Suppressor macrophage treated with lipopolysaccharide for 1 hour (primary cell): ENCODE measurements around the gene FRMPD1.
A peak's percentile ranks its signal among the peaks of the same experiment; 100 is the strongest.

Experiments used
- DNase-seq, 3 donors: peaks; one replicate each; pipeline ENCODE4 v3.0.0-alpha.2; 2020 to 2022

Gene FRMPD1

GRCh38 chr9:37650873-37651768, at the start of gene FRMPD1:
FRMPD1 (plus strand) TSS chr9:37650954; CDS start chr9:37692642, 41,688 bp downstream.
- peak; percentile 53 to 83 (median 68) for DNase-seq

GRCh38 chr9:37602061-37602460, 48.7 kb upstream of the FRMPD1 start:
- DNase-seq: peak in 1 of 3 donors; percentile 2

DNA sequence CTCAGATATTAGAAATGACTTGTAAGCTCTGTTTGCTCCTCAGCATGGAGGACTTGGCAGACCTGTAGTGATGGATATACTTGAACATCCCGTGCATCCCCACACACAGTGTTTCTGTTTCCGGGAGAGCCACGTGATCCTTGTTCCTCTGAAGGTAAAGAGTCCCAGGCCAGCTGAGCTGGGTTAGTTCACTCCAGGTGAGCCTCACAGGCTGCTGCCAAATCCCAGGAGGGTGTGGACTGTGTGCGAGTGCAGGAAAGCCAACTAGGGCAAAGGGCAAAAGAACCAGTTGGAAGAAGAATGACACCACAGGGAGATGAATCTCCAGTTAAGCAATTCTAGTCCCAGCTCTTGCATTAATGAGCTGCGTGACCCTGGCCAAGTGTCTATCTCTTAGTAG, 47.9 kb upstream of the FRMPD1 start:
- peak in 1 of 3 donors; percentile 8 for DNase-seq

DNA sequence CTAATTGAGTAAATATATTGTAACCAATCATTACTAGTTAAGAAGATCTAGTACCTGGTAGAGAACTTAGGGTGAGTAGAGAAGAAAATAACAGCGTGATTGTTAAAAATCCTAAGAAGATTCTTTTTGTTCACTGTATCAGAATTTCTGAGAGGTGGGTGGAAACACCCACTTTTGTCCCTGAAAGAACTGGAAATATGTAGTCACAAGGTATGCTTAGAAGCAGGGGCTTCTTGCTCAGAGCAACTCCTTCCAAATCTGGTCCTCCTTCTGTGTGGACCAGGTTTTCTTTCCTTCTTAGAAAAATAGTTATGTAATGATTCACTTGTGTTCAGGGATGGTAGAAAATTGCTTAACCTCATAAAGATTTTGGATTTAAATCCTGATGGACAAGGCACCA, 46.5 kb upstream of the FRMPD1 start:
- no peak for DNase-seq

- DNase-seq: no peak
Observed at GRCh38 chr9:37608250-37608649, 42.5 kb upstream of the FRMPD1 start.

DNA sequence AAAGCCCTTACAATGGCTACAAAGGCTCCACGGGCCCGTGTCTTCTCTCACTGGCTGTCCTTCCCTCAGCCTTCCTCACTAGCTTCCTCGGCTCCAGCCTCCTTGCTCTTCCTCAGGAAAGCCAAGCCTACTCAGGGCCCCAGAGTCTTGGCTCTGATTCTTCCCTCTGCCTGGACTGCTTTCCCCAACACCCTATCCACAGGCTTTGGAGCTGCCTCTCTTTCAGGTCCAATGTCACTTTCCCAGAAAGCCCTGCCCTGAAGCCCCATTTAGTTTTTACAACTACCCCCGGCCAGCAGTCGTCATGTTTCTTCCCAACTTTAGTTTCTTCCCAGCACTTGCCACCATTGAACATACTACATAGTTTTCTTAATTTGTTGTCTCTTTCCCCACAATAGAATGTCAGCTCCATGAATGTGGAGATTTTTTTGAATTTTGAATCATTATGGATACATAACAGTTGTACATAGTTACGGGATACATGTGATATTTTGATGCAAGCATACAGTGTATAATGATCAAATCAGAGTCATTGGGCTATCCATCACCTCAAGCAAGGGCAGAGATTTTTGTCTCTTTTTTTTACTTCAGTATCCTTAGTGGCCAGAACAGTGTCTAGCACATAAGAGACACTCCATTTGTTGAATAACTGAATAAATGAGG, 40.9 kb upstream of the FRMPD1 start:
- no peak for DNase-seq

DNA sequence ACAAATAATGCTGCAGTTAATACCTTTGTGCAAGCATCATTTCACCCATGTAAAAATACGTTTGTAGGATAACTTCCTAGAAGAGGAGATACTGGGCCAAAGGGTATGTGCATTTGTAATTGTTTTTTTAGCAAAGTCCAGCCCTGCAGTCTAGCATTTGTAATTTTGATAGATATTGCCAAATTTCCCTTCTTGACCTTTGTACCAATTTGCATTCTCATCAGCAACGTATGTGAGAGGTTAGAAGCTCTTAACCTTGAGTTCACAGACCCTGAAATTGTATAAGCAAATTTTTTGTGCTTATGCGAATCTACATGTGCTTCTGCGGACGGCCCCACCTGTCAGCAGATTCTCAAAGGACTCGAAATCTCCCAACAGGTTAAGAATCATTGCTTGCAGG, 39.7 kb upstream of the FRMPD1 start:
- no peak for DNase-seq

GRCh38 chr9:37611961-37612360, 38.8 kb upstream of the FRMPD1 start:
- no peak for DNase-seq

GRCh38 chr9:37617161-37617560, 33.6 kb upstream of the FRMPD1 start:
- DNase-seq: no peak

GRCh38 chr9:37617832-37618231, 32.9 kb upstream of the FRMPD1 start:
- no peak for DNase-seq

- no peak for DNase-seq
Observed at GRCh38 chr9:37618817-37619216, 31.9 kb upstream of the FRMPD1 start.

GRCh38 chr9:37619806-37620205, 30.9 kb upstream of the FRMPD1 start:
- DNase-seq: no peak

GRCh38 chr9:37620396-37620795, 30.4 kb upstream of the FRMPD1 start:
- DNase-seq: no peak

DNA sequence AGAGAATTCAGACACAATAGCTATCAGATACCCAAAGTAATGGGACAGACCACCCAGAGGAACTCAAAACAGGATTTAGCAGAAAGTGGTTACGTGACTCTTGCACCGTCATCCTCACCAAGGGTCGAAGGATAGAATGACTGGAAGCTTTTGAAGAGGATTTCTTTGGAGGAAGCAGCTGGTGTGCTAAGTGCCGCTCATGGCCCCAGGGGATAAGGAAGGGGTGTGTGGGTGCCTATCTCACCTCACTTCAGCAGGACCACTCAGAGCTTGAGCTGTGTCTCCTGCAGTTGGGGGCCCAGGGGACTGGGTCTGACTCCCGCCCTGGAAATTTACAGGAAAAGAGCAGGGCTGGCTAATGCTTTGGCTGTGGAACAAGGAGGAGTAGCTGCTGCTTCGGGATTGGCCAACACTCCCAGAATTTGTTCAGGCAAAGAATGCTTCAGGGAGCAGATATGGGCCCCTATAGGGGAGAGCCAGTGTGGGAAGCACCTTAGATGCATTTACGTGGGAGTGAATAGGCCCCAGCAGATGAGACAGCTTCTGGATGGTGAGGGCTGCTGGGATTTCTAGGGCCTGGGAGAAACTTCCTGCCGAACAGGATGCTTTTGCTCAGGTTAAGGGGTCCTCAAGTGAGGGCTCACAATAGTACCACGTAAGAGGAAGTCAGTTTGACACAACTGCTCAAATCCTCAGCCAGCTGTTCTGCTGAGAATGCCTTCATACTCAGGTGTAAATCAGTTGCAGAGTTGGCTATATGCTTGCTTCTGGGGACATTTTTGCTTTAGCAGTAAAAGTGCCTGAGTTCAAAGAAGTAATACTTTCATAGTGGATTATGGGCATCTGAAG, 29.3 kb upstream of the FRMPD1 start:
- no peak for DNase-seq

GRCh38 chr9:37622462-37622861, 28.3 kb upstream of the FRMPD1 start:
- no peak for DNase-seq

GRCh38 chr9:37623267-37623666, 27.5 kb upstream of the FRMPD1 start:
- no peak for DNase-seq

GRCh38 chr9:37624073-37624472, 26.7 kb upstream of the FRMPD1 start:
- no peak for DNase-seq

DNA sequence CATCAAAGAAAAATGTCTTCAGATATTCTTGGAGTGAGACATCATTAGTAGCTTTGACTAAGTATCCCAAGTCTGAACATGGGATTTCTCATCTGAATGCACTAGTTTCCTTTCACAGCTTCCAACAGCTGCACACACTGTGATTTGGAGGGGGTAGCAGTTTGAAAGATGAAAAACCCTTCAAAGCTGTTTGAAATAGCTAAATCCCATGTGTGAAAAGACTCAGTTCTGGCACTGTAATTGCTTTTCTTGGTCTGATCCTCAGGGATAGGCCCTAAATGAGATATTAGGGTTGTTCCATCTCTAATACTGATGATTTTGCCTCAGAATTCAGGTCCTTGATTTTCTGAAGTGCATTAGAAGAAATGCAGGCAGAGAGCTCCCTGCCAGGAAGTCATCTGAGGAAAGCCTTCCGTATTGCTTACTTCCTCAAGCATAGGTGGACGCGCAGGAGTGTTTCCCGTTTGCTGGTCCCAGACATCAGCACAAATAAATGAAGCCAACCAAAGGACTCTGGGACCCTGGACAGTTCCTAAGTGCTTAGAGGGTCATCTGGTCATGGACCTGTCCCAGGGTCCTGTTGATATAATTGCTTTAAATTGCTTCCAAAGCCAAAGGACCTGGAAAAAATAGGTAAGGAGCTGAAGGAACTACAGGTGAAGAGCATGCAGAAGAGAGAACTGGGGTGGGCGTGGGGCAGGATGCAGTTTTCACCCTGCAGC, 25.6 kb upstream of the FRMPD1 start:
- DNase-seq: no peak

DNA sequence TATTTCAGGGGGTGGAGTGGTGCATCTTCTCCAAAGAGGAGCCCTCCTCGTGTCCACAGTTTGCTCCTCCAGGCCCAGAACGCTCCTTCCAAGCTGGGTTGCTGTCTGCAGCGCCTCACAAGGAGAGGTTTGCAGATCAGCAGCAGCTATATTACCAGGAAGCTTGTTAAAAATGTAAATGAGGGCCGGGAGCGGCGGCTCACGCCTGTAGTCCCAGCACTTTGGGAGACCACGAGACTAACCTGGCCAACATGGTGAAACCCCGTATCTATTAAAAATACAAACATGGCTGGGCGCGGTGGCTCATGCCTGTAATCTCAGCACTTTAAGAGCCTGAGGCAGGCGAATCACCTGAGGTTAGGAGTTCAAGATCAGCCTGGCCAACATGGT, 25.0 kb upstream of the FRMPD1 start:
- no peak for DNase-seq

DNA sequence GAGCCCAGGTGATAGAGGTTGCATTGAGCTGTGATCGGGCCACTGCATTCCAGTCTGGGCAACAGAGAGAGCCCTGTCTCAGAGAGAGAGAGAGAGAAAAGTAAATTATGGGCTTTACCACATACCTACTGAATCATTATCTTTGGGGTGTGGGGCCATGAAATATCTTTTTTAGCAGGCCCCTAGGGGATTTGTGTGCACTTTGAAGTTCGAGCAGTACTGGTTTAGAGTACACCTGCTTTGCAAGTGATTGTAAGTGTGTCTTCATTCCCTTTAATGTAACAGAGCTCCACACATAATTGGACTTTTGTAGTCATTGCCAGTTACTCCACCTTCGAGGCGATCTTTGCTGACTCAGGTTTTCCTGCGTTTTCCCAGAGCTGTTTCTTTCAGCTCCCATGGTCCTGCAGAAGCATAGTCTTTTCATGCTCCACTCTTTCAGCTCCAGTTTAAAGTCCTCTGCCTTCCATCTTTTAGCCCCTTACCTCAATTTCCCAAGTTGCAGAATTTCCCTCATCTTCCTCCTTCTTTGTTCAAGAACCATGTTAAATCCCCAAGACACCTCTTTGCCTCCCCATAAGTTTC, 24.0 kb upstream of the FRMPD1 start:
- no peak for DNase-seq

DNA sequence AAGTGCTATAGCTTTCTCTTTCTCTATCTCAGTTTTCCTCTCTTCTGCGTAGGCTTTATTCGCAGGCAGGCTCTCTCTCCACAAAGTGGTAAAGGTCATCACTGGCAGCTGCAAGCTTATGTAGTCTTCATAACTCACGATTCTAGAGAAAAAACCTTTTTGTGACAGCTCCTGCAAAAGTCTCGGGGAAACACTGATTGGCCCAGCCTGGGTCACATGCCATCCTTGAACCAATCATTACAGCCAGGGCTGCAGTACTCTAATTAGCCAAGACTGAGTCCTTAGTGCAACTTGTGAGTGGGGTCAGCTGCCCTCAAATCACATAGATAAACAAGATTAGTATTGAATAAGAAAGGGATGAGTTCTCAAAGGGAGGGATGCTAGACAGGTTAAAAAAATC, 18.3 kb upstream of the FRMPD1 start:
- DNase-seq: peak in 1 of 3 donors; percentile 18

DNA sequence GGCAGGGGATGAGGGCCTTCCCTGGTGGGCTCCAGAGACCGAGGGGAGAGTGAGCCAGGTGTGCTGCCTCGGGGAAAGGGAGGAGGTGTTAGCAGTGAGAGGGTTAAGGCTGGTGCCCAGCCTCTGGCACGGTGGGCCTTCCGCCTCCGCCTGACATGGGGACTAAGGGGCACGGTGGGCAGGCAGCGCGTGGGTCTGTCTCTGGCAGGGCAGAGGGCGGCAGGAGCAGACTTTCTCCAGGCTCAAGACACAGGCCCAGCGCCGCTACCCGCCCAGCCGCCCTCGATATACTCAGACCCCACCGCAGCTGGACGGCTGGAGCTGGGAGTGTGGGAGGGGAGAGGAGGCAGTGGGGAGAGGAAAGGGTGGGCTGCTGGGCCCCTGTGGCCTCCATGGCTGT, 14.9 kb upstream of the FRMPD1 start:
- DNase-seq: no peak
